ENCODE results near the gene CABP1. TPM values are rescaled to one million over a fixed set of nuclear protein-coding genes. Genes with fewer than 3 reads are reported as not detected.

Gene CABP1
- total and polyA plus RNA-seq, 2 of the 13 experiments (the other 11 are each of a cell fraction or from before 2014, with no cell fraction given) = not detected

DNA sequence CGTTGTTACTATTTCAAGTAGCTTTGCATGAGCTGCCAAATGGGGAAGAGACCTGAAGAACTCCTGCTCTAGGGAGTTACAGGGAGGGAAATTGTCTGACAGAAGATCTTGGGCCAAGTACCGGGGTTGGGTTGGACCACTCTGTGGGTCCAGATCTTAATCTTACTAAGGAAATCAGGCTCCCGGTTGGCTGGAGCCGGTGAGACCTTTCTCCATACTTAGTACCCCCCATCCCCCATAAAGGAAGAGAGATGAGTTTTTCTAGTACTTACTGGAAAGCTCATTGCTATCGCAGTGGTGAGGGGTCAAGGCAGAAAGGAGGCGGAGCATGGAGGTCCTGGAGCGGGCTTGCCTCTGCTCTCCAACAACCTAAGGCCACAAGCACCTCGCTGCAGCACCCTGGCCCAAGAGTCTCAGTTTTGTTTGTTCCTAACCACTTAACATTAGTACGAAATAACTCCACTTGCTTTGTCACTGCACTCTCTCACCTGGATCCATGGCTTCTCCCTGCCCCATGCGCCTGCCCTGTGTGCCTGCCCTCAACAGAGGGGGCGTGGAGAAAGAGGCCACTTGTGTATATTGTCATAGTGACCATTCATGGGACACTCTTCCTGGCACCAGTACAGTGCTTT lies 63.0 kb downstream of the CABP1 start:
- Histone ChIP-seq H4K20me1 (ENCODE audit: insufficient read depth, low read length) (no peaks in the 10 kb centered on the region), H3K79me2 (ENCODE audit: insufficient read depth, low read length) (no peaks in the 10 kb centered on the region), H3K4me2 (ENCODE audit: low read depth, low read length) (no peak overlapping the region), H3K4me3 (replicated peaks in 1 of 3; ENCODE audit: insufficient read depth in 1 of 3, low read depth in 2 of 3, low read length in 3 of 3) (no peak overlapping the region), H3K27ac (ENCODE audit: extremely low read length, insufficient read depth, low read length) (no peak overlapping the region), H3K27me3 (ENCODE audit: control insufficient read depth in 1 of 2, insufficient read depth in 2 of 2, low read length in 2 of 2) (no peaks in the 10 kb centered on the region), H3K36me3 (replicated peaks in 1 of 2; ENCODE audit: control insufficient read depth in 1 of 2, insufficient read depth in 2 of 2, low read length in 2 of 2) (peaks cover 19 to 35% of the 10 kb centered on the region in 2 experiments), H3K9ac (ENCODE audit: insufficient read depth, low read depth, low read length) (no peak overlapping the region), H2AFZ (ENCODE audit: low read length) (no peak overlapping the region), H3K9me3 (ENCODE audit: low read length) (no peaks in the 10 kb centered on the region), H3K4me1 (ENCODE audit: insufficient read depth, low read length) (peaks cover 20% of the 10 kb centered on the region)
- DNase-seq (ENCODE audit: low spot score) = no peak
- ChIA-PET CTCF (ENCODE audit: low intra/inter-chr PET ratio, low total read pairs) (no interaction called here), POLR2A (interaction anchor here (1.4 kb wide), 1 partner anchor 11 kb away, joined by 6 read pairs; no protein-coding TSS in a partner anchor)
- FAIRE-seq = no peak
- in situ Hi-C loops (cut with HindIII; ENCODE audit: extremely low pct_ligation_motif_present, low pct_unique_long_range_greater_than_20kb) (no loop called here), intact Hi-C loops (cut with micrococcal nuclease; ENCODE audit: unreplicated experiment) (no loop called here)
- no peak for TF ChIP-seq IKZF1 (IDR thresholded peaks at IDR 0.05)
- TF ChIP-seq ZFP82 (CRISPR knock-in tag; IDR thresholded peaks at IDR 0.05; ENCODE audit: borderline replicate concordance) = no peak
- TF ChIP-seq ZFY (CRISPR knock-in tag; IDR thresholded peaks at IDR 0.05) = no peak
- peak; percentile 30; the same call in 1 of the 3 replicates for ATAC-seq
- WGBS (ENCODE audit: low lambda C conversion rate) = 90% methylated on average over 11 of the region's 11 CpGs
- BruUV-seq (replicated peaks) = no TSS peak

DNA sequence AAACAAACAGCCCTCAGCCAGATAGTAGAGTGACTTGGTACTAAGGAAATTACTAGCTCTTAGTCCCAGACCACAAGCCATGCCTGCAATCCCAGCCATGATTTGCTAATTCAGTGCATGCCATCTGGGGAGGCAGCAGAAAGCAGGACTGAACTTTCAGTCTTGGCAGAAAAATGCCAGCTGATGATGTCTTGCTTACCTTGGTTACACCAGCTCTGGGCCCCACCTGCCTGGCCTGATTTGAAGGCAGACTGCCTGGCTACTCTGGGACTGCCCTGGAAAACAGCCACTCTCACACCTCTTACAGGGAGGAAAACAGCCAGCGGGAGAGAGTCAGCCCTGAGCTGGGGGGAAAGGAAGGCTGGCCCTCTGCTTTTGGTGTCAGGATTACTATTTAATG lies 65.2 kb downstream of the CABP1 start:
- Histone ChIP-seq H3K27me3 (ENCODE audit: control insufficient read depth in 1 of 2, insufficient read depth in 2 of 2, low read length in 2 of 2) (no peaks in the 10 kb centered on the region), H3K4me2 (ENCODE audit: low read depth, low read length) (no peak overlapping the region), H3K9ac (ENCODE audit: insufficient read depth, low read depth, low read length) (no peak overlapping the region), H4K20me1 (ENCODE audit: insufficient read depth, low read length) (no peaks in the 10 kb centered on the region), H3K4me1 (ENCODE audit: insufficient read depth, low read length) (peaks cover 36% of the 10 kb centered on the region), H3K79me2 (ENCODE audit: insufficient read depth, low read length) (peaks cover under 1% of the 10 kb centered on the region), H2AFZ (ENCODE audit: low read length) (no peak overlapping the region), H3K27ac (ENCODE audit: extremely low read length, insufficient read depth, low read length) (no peak overlapping the region), H3K9me3 (ENCODE audit: low read length) (no peaks in the 10 kb centered on the region), H3K4me3 (replicated peaks in 1 of 3; ENCODE audit: insufficient read depth in 1 of 3, low read depth in 2 of 3, low read length in 3 of 3) (no peak overlapping the region), H3K36me3 (replicated peaks in 1 of 2; ENCODE audit: control insufficient read depth in 1 of 2, insufficient read depth in 2 of 2, low read length in 2 of 2) (peaks cover 6 to 15% of the 10 kb centered on the region in 2 experiments)
- TF ChIP-seq HIVEP1 (CRISPR knock-in tag; IDR thresholded peaks at IDR 0.05) (no peak), HNRNPLL (IDR thresholded peaks at IDR 0.05; ENCODE audit: low read depth, low read length, poor library complexity, severe bottlenecking) (no peak), ARHGAP35 (CRISPR knock-in tag; IDR thresholded peaks at IDR 0.05; ENCODE audit: borderline replicate concordance) (no peak), ZMYM3 (CRISPR knock-in tag; IDR thresholded peaks at IDR 0.05) (no peak), KDM1A (CRISPR knock-in tag; IDR thresholded peaks at IDR 0.05) (no peak), RORA (CRISPR knock-in tag; IDR thresholded peaks at IDR 0.05) (no peak), KLF6 (CRISPR knock-in tag; IDR thresholded peaks at IDR 0.05) (no peak), STAG1 (CRISPR knock-in tag; IDR thresholded peaks at IDR 0.05) (no peak), ZNF12 (CRISPR knock-in tag; IDR thresholded peaks at IDR 0.05) (no peak), ZNF484 (CRISPR knock-in tag; IDR thresholded peaks at IDR 0.05; ENCODE audit: borderline replicate concordance, low read depth) (no peak), ZNF724P (CRISPR knock-in tag; IDR thresholded peaks at IDR 0.05; ENCODE audit: borderline replicate concordance) (no peak), CCDC6 (CRISPR knock-in tag; IDR thresholded peaks at IDR 0.05) (no peak)
- TF ChIP-seq, protein P1, sequence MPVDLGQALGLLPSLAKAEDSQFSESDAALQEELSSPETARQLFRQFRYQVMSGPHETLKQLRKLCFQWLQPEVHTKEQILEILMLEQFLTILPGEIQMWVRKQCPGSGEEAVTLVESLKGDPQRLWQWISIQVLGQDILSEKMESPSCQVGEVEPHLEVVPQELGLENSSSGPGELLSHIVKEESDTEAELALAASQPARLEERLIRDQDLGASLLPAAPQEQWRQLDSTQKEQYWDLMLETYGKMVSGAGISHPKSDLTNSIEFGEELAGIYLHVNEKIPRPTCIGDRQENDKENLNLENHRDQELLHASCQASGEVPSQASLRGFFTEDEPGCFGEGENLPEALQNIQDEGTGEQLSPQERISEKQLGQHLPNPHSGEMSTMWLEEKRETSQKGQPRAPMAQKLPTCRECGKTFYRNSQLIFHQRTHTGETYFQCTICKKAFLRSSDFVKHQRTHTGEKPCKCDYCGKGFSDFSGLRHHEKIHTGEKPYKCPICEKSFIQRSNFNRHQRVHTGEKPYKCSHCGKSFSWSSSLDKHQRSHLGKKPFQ (CRISPR knock-in tag; IDR thresholded peaks at IDR 0.05; ENCODE audit: insufficient replicate concordance) = no peak
- WGBS (ENCODE audit: low lambda C conversion rate) = 100% methylated on average over 1 of the region's 1 CpG
- no peak for DNase-seq (ENCODE audit: low spot score)
- no peak for FAIRE-seq
- ChIA-PET CTCF (ENCODE audit: low intra/inter-chr PET ratio, low total read pairs) (no interaction called here), POLR2A (no interaction called here)
- in situ Hi-C loops (cut with HindIII; ENCODE audit: extremely low pct_ligation_motif_present, low pct_unique_long_range_greater_than_20kb) = no loop called here
- no TSS peak for BruUV-seq (replicated peaks)
- intact Hi-C loops (cut with micrococcal nuclease; ENCODE audit: unreplicated experiment) = no loop called here
- no peak for ATAC-seq
